Uterus (tissue), 4 donors: ENCODE measurements around the gene ZFAND3. TPM values are rescaled to one million over a fixed set of nuclear protein-coding genes. Genes with fewer than 3 reads are reported as not detected.

ENCODE experiments used
- DNase-seq, 2 donors: peaks; one replicate each; pipeline ENCODE4 v3.0.0-alpha.2; 2019 to 2020
- H3K27ac ChIP-seq, 2 donors: fragments of 200-600 bp; sonication (generic); 1 replicate in 1 of 2; 2 replicates in 1 of 2; pipeline ENCODE4 v1.5.1; 2016 to 2018
- H3K27me3 ChIP-seq, 2 donors: fragments of 200-600 bp; sonication (generic); one replicate each; pipeline ENCODE4 v1.5.1; 2018 to 2019; ENCODE audit warnings: control low read depth in 1 of 2
- H3K36me3 ChIP-seq, 2 donors: fragments of 200-600 bp; sonication (generic); one replicate each; pipeline ENCODE4 v1.5.1; 2019; ENCODE audit warnings: control low read depth in 1 of 2
- H3K4me1 ChIP-seq, 2 donors: fragments of 200-600 bp; sonication (generic); one replicate each; pipeline ENCODE4 v1.5.1; 2018 to 2019; ENCODE audit warnings: control low read depth in 1 of 2
- H3K4me3 ChIP-seq, 2 donors: fragments of 200-600 bp; sonication (generic); 1 replicate in 1 of 2; 2 replicates in 1 of 2; pipeline ENCODE4 v1.5.1; 2018 to 2019; ENCODE audit warnings: mild to moderate bottlenecking in 1 of 2
- H3K9me3 ChIP-seq, 2 donors: fragments of 200-600 bp; sonication (generic); one replicate each; pipeline ENCODE4 v1.5.1; 2019; ENCODE audit warnings: control low read depth in 1 of 2
- POLR2A ChIP-seq, 2 donors: fragments of 450-650 bp; IDR thresholded peaks; one replicate each; pipeline ENCODE4 v1.6.1; 2016; ENCODE audit warnings: antibody characterized with exemption in 2 of 2, mild to moderate bottlenecking in 1 of 2, moderate library complexity in 1 of 2
- intact Hi-C: fragments of 100-400 bp; cut with DNase I; formaldehyde crosslinking; loops from one replicate; pipeline ENCODE4 v1.15.1; 2023; ENCODE audit warnings: low total_unique reads
- total RNA-seq, 4 donors: library from RNA; depleted of rRNA in 3 of 4; stranded (reverse); fragments of >200 nt in 3 of 4; gene quantifications; one replicate each; pipeline versions ENCODE4 v1.1.0 to v1.2.4, GENCODE V29; 2014 to 2023
- TF ChIP-seq, protein P1 (sequence below), 4 experiments: fragments of 200-600 bp in 2 of 4; fragments of 450-650 bp in 2 of 4; sonication (generic) in 2 of 4; IDR thresholded peaks; one replicate each; pipeline ENCODE4 v1.5.1; 2016 to 2019; ENCODE audit warnings: antibody characterized with exemption in 4 of 4, mild to moderate bottlenecking in 2 of 4, moderate library complexity in 1 of 4
- donor health status: DM: yes; HTN: yes; CAD: no.

ZFAND3 gene
- total RNA-seq, 4 donors from 2014 or later = 5.0 to 81.9 (median 54.6) TPM

DNA sequence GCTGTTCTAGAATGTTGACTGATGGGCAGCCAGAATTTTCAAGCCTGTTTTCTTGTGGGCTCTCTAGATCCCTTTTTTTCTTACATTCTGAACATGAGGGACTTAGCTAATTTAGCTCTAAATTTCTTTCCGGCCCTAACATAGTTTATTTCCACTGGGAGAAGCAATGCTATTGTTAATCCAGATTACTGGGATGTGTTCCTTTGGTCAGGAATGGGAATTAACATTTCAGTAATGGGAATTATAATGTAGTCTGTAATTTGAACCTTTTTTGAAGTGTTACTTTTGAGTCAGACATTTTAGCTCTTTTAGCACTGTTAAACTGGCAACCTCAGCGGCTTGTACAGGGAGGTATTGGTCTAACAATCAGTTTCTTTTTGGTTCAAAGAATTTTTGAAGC is 7.5 kb downstream of the ZFAND3 start:
- Histone ChIP-seq H3K9me3 (no peaks in the 10 kb centered on the region), H3K4me1 (no peaks in the 10 kb centered on the region), H3K4me3 (no peak overlapping the region), H3K27me3 (no peaks in the 10 kb centered on the region), H3K27ac (no peak overlapping the region), H3K36me3 (no peaks in the 10 kb centered on the region)
- no peak for DNase-seq
- intact Hi-C loops = no loop called here
- TF ChIP-seq, protein P1, sequence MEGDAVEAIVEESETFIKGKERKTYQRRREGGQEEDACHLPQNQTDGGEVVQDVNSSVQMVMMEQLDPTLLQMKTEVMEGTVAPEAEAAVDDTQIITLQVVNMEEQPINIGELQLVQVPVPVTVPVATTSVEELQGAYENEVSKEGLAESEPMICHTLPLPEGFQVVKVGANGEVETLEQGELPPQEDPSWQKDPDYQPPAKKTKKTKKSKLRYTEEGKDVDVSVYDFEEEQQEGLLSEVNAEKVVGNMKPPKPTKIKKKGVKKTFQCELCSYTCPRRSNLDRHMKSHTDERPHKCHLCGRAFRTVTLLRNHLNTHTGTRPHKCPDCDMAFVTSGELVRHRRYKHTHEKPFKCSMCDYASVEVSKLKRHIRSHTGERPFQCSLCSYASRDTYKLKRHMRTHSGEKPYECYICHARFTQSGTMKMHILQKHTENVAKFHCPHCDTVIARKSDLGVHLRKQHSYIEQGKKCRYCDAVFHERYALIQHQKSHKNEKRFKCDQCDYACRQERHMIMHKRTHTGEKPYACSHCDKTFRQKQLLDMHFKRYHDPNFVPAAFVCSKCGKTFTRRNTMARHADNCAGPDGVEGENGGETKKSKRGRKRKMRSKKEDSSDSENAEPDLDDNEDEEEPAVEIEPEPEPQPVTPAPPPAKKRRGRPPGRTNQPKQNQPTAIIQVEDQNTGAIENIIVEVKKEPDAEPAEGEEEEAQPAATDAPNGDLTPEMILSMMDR (IDR thresholded peaks at IDR 0.05) = no peak
- TF ChIP-seq POLR2A (IDR thresholded peaks at IDR 0.05) = no peak

DNA sequence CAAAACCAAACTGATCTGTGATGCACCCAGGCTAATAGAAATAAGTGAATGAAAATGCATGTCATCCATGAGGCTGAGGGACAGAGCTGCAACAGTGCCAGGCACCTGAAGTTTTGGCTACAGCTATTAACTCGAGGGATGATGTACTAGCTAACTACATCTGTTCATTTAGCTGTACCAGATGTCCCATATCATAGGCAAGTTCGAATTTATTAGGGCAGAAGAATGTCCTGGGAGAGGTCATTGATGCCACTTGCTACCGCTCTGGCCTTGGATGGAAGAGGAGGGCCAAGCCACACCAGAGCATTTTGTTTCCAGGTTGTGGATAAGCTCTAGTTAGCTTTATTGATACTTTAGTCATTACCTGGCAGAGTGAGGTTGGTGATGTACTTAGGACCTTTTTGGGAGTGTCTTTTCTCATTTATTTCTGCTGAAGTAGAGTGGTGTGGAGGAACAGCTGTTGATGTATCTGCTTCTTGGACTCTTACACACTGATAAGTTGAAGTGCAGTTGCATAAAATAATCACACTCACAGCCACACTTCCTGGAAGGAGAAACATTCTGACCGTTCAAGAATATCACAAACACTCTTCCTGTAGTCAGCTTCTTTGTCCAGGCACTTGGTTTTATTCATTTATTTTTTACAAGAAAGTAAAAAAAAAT is 8.2 kb downstream of the ZFAND3 start:
- Histone ChIP-seq H3K9me3 (no peaks in the 10 kb centered on the region), H3K4me1 (no peaks in the 10 kb centered on the region), H3K36me3 (no peaks in the 10 kb centered on the region), H3K4me3 (no peak overlapping the region), H3K27ac (no peak overlapping the region), H3K27me3 (no peaks in the 10 kb centered on the region)
- DNase-seq = no peak
- intact Hi-C loops = no loop called here
- TF ChIP-seq, protein P1 (IDR thresholded peaks at IDR 0.05) = no peak
- TF ChIP-seq POLR2A (IDR thresholded peaks at IDR 0.05) = no peak

DNA sequence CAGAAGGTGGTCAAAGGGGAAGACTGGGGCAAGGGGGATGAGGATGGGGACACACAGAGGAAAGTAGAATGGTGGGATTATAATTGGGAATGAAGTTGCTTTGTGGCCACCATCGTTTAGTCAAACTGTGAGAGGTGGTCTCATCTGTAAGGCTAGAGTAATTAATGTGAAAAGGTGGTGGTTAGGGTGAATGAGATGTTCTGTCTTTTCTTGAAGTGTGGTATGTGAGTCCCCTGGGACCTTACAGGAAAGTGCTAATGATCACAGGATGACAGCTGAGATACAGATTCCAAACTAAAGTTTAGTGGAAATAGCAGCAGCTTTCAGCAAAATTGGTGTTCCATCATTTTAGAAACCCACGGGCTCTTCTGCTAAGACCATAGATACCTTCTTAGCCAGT is 10.7 kb downstream of the ZFAND3 start:
- H3K4me1 ChIP-seq = no peaks in the 10 kb centered on the region
- no peak overlapping the region for H3K27ac ChIP-seq
- intact Hi-C loops = no loop called here
- no peak for DNase-seq
- no peaks in the 10 kb centered on the region for H3K9me3 ChIP-seq
- TF ChIP-seq, protein P1 (IDR thresholded peaks at IDR 0.05) = no peak
- no peak for TF ChIP-seq POLR2A (IDR thresholded peaks at IDR 0.05)
- H3K4me3 ChIP-seq = no peak overlapping the region
- H3K36me3 ChIP-seq = no peaks in the 10 kb centered on the region
- H3K27me3 ChIP-seq = no peaks in the 10 kb centered on the region

DNA sequence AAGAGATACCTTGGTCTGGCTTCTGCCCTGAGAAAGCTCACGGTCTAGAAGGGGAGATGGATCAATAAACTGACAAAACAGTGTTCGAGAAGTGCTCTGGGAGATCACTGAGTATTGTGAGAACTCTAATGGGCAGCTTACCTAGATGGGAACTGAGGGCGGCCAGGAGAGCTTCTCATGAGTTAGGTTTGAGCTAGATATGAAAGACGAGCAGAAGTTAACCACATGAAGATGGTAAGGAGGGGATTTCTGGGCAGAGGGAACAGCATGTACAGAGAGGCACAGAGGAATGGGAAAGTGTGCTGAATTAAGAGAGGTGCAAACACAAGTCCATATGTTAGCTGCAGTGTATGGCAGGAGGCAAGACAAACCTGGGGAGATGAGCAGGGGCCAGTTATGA is 11.9 kb downstream of the ZFAND3 start:
- no peaks in the 10 kb centered on the region for H3K9me3 ChIP-seq
- H3K27me3 ChIP-seq = no peaks in the 10 kb centered on the region
- H3K4me3 ChIP-seq = no peak overlapping the region
- no peaks in the 10 kb centered on the region for H3K4me1 ChIP-seq
- no peak overlapping the region for H3K27ac ChIP-seq
- H3K36me3 ChIP-seq = no peaks in the 10 kb centered on the region
- TF ChIP-seq, protein P1 (IDR thresholded peaks at IDR 0.05) = no peak
- no peak for DNase-seq
- intact Hi-C loops = no loop called here

DNA sequence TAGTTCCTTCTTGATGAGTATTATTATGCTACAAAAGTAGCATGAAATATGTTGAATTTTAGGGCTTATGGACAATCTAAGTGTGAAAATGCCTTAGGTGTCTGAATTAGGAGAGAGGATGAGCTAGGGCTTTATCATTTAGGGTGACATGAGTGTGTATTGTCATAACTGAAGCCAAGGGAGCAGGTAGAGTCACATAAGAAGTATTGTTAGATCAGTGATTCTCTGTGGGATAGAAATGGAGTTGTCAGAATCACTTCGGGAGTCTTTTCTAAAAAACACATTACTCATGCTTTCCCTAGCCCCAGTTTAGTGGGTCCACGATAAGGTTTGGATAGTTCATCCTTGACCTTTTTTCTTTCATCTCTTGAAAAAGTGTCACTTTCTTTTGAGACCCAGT is 16.4 kb downstream of the ZFAND3 start:
- no peaks in the 10 kb centered on the region for H3K4me1 ChIP-seq
- H3K9me3 ChIP-seq = no peaks in the 10 kb centered on the region
- no peak for DNase-seq
- intact Hi-C loops = no loop called here
- H3K4me3 ChIP-seq = no peak overlapping the region
- TF ChIP-seq, protein P1 (IDR thresholded peaks at IDR 0.05) = no peak
- no peak for TF ChIP-seq POLR2A (IDR thresholded peaks at IDR 0.05)
- no peaks in the 10 kb centered on the region for H3K27me3 ChIP-seq
- no peaks in the 10 kb centered on the region for H3K36me3 ChIP-seq
- no peak overlapping the region for H3K27ac ChIP-seq
